BLaER1 treated with 17β-estradiol and CSF1 and Interleukin-3, amounts not matched to agents 10 nM and 100 nM (cell line): ENCODE results near the gene TRAPPC2B.

Experiments
- H3K27ac ChIP-seq, 11 experiments: shearing (Covaris generic); formaldehyde crosslinking; 2 replicates each; pipeline ENCODE4 v1.8.1; 2022
- H3K27me3 ChIP-seq, 11 experiments: shearing (Covaris generic); formaldehyde crosslinking; 2 replicates each; pipeline ENCODE4 v1.8.1; 2022
- H3K36me3 ChIP-seq, 11 experiments: shearing (Covaris generic); formaldehyde crosslinking; 2 replicates each; pipeline ENCODE4 v1.8.1; 2022
- H3K4me1 ChIP-seq, 10 experiments: shearing (Covaris generic); formaldehyde crosslinking; 2 replicates each; pipeline ENCODE4 v1.8.1; 2022
- H3K4me2 ChIP-seq, 11 experiments: shearing (Covaris generic); formaldehyde crosslinking; 2 replicates each; pipeline ENCODE4 v1.8.1; 2022
- H3K4me3 ChIP-seq, 10 experiments: shearing (Covaris generic); formaldehyde crosslinking; 2 replicates each; pipeline ENCODE4 v1.8.1; 2022
- H3K9ac ChIP-seq, 11 experiments: shearing (Covaris generic); formaldehyde crosslinking; 2 replicates each; pipeline ENCODE4 v1.8.1; 2022
- H3K9me3 ChIP-seq, 11 experiments: shearing (Covaris generic); formaldehyde crosslinking; replicated peaks in 1 of 11; 2 replicates each; pipeline ENCODE4 v1.8.1; 2022
- H4K20me1 ChIP-seq, 11 experiments: shearing (Covaris generic); formaldehyde crosslinking; 2 replicates each; pipeline ENCODE4 v1.8.1; 2022
- Cebpa-rat ChIP-seq, 11 experiments: shearing (Covaris generic); IDR thresholded peaks; 2 replicates each; pipeline ENCODE4 v1.8.1; 2022

Gene TRAPPC2B

DNA sequence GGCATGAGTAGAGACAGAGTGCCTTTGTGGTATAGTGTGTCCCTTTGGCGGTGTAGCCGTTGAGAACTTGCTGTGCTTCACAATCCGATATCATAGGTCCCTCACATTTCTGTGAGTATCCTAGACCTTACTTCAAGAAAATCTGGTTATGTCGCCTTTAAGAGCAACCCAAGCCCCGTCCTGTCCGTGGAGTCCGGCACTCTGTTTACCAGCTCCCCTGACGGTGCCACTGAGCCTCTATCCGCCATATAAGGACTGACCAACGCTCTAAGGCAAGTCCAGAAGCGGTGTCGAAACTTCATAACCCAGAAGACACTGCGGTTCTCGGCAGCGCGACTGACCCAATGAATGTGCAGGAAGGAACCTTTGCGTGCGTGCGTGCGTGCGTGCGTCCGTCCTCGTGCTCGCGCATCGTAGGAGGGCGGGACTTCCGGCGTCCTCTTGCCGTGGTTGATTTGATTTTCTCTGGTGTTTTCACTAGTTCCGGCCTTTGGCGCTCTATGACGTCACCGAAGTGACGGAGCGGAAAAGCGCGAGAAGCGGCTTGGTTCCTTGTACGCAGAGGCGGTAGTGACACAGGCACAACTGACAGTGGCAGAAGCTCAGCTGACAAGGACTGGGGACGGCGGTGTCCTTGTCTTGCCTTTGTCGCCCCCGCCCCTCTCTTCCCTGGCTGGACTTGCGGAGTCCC lies at the start of gene TRAPPC2B, which contains the start of gene ZNF547:
TSS of gene TRAPPC2B (plus strand) at position 555 of the 691 bp plus-strand sequence. CDS start 1,283 bp downstream, outside the sequence.
TSS of gene ZNF547 (plus strand) at position 555 of the 691 bp plus-strand sequence. CDS start 5,005 bp downstream, outside the sequence.
- H3K27ac ChIP-seq: peak within 1 kb of the TSS; percentile 67 to 88 (median 79)
- 0 out of 22 replicates have a peak, but pooled peaks of 3 of the 11 experiments have one; percentile 14 to 43 (median 23) for TF ChIP-seq Cebpa-rat (IDR thresholded peaks at IDR 0.05)
- peak within 1 kb of the TSS; percentile 81 to 93 (median 85) for H3K4me3 ChIP-seq
- H3K4me2 ChIP-seq: peak within 1 kb of the TSS; percentile 89 to 98 (median 96)
- peaks cover 16 to 45% (median 29%) of the 10 kb centered on the region in 11 experiments for H3K36me3 ChIP-seq
- H3K27me3 ChIP-seq: no peaks in the 10 kb centered on the region
- no peaks in the 10 kb centered on the region for H3K9me3 ChIP-seq
- peaks cover 11 to 17% (median 15%) of the 10 kb centered on the region in 10 experiments for H3K4me1 ChIP-seq
- peaks cover 0 to 19% (median 3%) of the 10 kb centered on the region in 11 experiments; a peak in 4 of 22 replicates for H4K20me1 ChIP-seq
- H3K9ac ChIP-seq: peak within 1 kb of the TSS; percentile 78 to 96 (median 87)

DNA sequence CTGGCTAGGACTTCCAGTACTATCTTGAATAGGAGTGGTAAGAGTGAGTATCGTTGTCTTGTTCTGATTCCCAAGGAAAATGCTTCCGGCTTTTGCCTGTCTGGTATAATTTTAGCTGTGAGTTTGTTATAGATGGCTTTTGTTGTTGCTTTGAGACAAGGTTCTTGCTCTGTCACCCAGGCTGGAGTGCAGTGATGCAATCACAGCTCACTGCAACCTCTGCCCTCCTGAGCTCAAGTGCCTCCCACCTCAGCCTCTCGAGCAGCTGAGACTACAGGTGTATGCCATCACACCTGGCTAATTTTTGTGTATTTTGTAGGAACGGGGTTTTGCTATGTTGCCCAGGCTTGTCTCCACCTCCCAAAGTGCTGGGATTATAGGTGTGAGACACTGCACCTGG lies 49.2 kb upstream of the TRAPPC2B start:
- H3K36me3 ChIP-seq: no peaks in the 10 kb centered on the region
- no peaks in the 10 kb centered on the region for H4K20me1 ChIP-seq
- no peak overlapping the region for H3K4me3 ChIP-seq
- H3K27ac ChIP-seq: no peak overlapping the region
- H3K27me3 ChIP-seq: peaks cover 0 to 5% (median 0%) of the 10 kb centered on the region in 11 experiments; a peak in 2 of 22 replicates
- H3K9ac ChIP-seq: no peak overlapping the region
- peaks cover 0 to 2% (median 0%) of the 10 kb centered on the region in 11 experiments; a peak in 1 of 22 replicates for H3K9me3 ChIP-seq
- no peak for TF ChIP-seq Cebpa-rat (IDR thresholded peaks at IDR 0.05)
- H3K4me2 ChIP-seq: no peak overlapping the region
- H3K4me1 ChIP-seq: no peaks in the 10 kb centered on the region

DNA sequence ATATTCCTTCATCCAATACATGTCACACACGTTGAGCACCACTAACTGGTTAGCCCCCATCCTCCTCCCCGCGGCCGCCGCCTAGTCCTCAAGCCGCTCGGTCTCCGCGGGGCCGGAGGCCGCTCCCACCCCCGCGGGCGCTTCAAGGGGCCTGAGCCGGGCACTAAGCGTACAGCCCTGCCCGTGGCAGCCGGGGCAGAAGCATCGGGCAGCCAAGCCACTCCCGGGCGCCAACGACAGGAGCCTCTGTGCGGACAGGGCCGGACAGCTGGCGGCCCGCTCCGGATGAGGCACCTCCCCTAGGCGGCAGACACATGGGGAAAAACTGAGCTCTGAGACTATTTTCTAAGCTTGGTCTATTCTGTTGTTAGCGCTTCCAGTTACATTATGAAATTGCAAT lies 45.8 kb upstream of the TRAPPC2B start:
- no peaks in the 10 kb centered on the region for H3K9me3 ChIP-seq
- peaks cover 0 to 10% (median 4%) of the 10 kb centered on the region in 11 experiments; a peak in 9 of 22 replicates for H3K27me3 ChIP-seq
- H3K4me3 ChIP-seq: no peak overlapping the region
- H3K36me3 ChIP-seq: 0 out of 22 replicates have a peak, but pooled peaks cover 0 to 3% (median 0%) of the 10 kb centered on the region in 11 experiments
- peaks cover 18 to 25% (median 22%) of the 10 kb centered on the region in 10 experiments for H3K4me1 ChIP-seq
- peaks cover 6 to 19% (median 13%) of the 10 kb centered on the region in 11 experiments; a peak in 17 of 22 replicates for H4K20me1 ChIP-seq
- H3K9ac ChIP-seq: no peak overlapping the region
- H3K27ac ChIP-seq: no peak overlapping the region
- H3K4me2 ChIP-seq: no peak overlapping the region
- no peak for TF ChIP-seq Cebpa-rat (IDR thresholded peaks at IDR 0.05)

DNA sequence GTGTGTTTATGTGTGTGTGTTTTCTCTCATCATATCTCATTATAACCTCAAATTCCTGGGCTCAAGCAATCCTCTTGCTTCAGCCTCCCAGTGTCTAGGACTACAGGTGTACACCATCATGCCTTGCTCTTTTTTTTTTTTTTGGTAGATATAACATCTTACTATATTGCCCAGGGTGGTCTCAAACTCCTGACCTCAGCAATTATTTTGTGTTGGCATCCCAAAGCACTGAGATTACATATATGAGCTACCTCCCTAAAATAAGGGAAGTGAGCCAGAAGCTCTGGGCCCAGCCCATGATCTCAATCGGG lies 43.5 kb upstream of the TRAPPC2B start:
- H3K27me3 ChIP-seq: peaks cover 0 to 31% (median 18%) of the 10 kb centered on the region in 11 experiments; a peak in 12 of 22 replicates
- H3K36me3 ChIP-seq: peaks cover 15 to 19% (median 17%) of the 10 kb centered on the region in 11 experiments
- peak overlapping the region; percentile 73 to 90 (median 85); a peak in 20 of 22 replicates for H3K27ac ChIP-seq
- peak overlapping the region; percentile 72 to 94 (median 84) for H3K4me3 ChIP-seq
- TF ChIP-seq Cebpa-rat (IDR thresholded peaks at IDR 0.05): no peak
- H4K20me1 ChIP-seq: peaks cover 12 to 42% (median 36%) of the 10 kb centered on the region in 11 experiments; a peak in 20 of 22 replicates
- H3K9ac ChIP-seq: peak overlapping the region; percentile 80 to 94 (median 91)
- H3K4me1 ChIP-seq: peaks cover 19 to 27% (median 23%) of the 10 kb centered on the region in 10 experiments
- H3K9me3 ChIP-seq: no peaks in the 10 kb centered on the region
- peak overlapping the region; percentile 79 to 98 (median 96) for H3K4me2 ChIP-seq

DNA sequence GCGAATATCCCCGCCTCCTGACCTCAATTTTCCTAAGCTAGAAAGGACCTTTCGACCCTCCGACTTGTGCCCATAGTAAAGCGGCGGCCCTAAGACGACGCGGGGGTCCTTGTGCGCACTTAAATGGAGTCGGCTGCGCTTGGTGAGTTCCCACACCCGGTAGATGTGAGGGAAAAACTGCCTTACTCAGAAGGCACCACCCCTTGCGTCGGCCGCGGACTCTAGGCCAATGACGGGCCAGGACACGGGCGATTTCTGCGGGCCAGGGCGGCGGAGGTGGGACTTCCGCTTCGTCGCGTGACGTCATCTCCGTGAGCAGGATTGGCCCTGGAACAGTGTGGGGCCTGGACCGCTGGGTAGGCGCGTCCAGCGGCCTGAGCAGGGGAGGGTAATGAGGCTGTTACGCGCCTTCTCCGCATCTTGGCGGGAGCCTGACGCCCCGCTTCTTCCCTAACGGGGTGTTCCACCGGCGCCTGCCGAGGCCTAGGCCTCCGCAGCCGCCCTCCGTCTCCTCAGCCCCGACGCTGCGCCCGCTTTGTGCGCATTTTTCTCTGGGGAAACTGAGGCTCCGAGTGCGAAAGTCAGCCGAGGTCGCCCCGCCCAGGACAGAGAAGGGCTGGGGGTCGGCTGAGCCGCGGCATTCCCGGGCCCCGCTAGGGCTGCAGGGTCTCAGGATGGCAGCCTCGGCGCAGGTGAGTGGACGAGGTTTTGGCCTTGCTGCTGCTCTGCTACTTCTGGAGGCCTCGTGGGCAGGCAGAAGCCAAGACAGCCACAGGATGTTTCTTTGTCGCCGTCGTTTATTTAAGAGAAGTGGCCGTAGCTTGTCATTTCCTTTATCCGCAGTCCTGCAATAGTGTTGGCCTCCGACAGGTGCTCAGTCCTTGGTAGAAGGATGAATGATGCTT lies 42.9 kb upstream of the TRAPPC2B start, which contains the start of gene ZNF543:
TSS of gene ZNF543 (plus strand) at position 293 of the 905 bp plus-strand sequence. CDS start at position 675, 382 bp downstream.
- H3K9me3 ChIP-seq: no peaks in the 10 kb centered on the region
- peaks cover 0 to 31% (median 24%) of the 10 kb centered on the region in 11 experiments; a peak in 12 of 22 replicates for H3K27me3 ChIP-seq
- peak within 1 kb of the TSS; percentile 72 to 94 (median 84) for H3K4me3 ChIP-seq

DNA sequence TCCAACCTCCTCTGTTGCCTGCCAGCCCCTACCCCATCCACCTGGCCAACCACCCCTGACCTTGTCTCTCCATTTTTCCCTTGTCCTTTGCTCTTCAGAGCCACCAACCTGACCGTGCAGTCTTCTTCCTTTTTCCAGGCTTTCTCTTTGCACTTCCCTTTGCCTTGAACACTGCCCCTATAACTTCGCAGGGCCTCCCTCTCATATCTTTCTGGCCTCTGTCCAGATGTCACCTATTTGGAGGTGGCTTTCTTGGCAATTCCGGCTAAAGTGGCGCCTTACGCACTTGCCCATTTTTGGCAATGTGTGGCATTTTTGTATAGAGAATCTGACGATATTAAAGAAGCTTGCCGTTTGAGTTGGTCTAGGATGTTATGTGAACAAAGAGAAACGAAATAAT lies 42.2 kb upstream of the TRAPPC2B start:
- Histone ChIP-seq H3K27ac (peak overlapping the region in 10 of 11 experiments; percentile 73 to 90 (median 85); a peak in 17 of 22 replicates), H3K36me3 (peaks cover 28 to 32% (median 30%) of the 10 kb centered on the region in 11 experiments), H4K20me1 (peaks cover 17 to 55% (median 49%) of the 10 kb centered on the region in 11 experiments; a peak in 20 of 22 replicates), H3K4me1 (peaks cover 21 to 33% (median 25%) of the 10 kb centered on the region in 10 experiments), H3K4me3 (peak overlapping the region; percentile 72 to 94 (median 84)), H3K27me3 (peaks cover 0 to 31% (median 24%) of the 10 kb centered on the region in 11 experiments; a peak in 12 of 22 replicates), H3K9ac (peak overlapping the region; percentile 80 to 94 (median 91)), H3K4me2 (peak overlapping the region; percentile 90 to 98 (median 96)), H3K9me3 (no peaks in the 10 kb centered on the region)
- no peak for TF ChIP-seq Cebpa-rat (IDR thresholded peaks at IDR 0.05)

More for the DNA sequence above, 42.9 kb upstream of the TRAPPC2B start, which contains the start of gene ZNF543:
- TF ChIP-seq Cebpa-rat (IDR thresholded peaks at IDR 0.05): no peak
- peaks cover 19 to 27% (median 23%) of the 10 kb centered on the region in 10 experiments for H3K4me1 ChIP-seq
- peak within 1 kb of the TSS; percentile 73 to 90 (median 85) for H3K27ac ChIP-seq
- peaks cover 12 to 48% (median 42%) of the 10 kb centered on the region in 11 experiments; a peak in 20 of 22 replicates for H4K20me1 ChIP-seq
- peak within 1 kb of the TSS; percentile 90 to 98 (median 96) for H3K4me2 ChIP-seq
- peak within 1 kb of the TSS; percentile 80 to 94 (median 91) for H3K9ac ChIP-seq
- peaks cover 21 to 25% (median 23%) of the 10 kb centered on the region in 11 experiments for H3K36me3 ChIP-seq

DNA sequence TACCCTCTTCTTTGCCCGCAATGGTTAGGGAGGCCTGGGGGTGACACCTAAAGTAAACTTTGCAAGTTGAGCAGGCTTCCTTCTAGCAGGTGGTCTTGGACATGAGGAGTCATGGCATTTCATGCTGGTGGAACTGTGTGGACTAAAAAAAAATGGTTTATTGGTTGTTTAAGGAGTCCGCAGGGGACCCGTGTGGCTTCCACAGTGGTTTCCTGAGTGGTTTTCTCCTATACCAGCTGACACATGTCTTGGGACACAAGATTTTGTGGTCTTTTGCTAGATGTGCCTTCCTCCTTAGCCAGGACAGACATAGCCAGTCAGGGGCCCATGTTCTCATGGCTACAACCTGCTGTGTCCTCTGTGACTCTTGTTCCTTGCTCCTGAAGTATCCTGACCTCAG lies 41.6 kb upstream of the TRAPPC2B start:
- no peaks in the 10 kb centered on the region for H3K9me3 ChIP-seq
- H3K4me3 ChIP-seq: peak overlapping the region in 9 of 10 experiments; percentile 77 to 94 (median 84); a peak in 18 of 20 replicates
- peaks cover 17 to 61% (median 56%) of the 10 kb centered on the region in 11 experiments; a peak in 20 of 22 replicates for H4K20me1 ChIP-seq
- H3K4me2 ChIP-seq: peak overlapping the region; percentile 90 to 98 (median 96)
- H3K27me3 ChIP-seq: peaks cover 0 to 31% (median 24%) of the 10 kb centered on the region in 11 experiments; a peak in 12 of 22 replicates
- H3K36me3 ChIP-seq: peaks cover 35 to 38% (median 36%) of the 10 kb centered on the region in 11 experiments
- peaks cover 21 to 40% (median 31%) of the 10 kb centered on the region in 10 experiments for H3K4me1 ChIP-seq
- H3K9ac ChIP-seq: peak overlapping the region in 9 of 11 experiments; percentile 88 to 94 (median 91); a peak in 14 of 22 replicates
- TF ChIP-seq Cebpa-rat (IDR thresholded peaks at IDR 0.05): no peak
- H3K27ac ChIP-seq: no peak overlapping the region

DNA sequence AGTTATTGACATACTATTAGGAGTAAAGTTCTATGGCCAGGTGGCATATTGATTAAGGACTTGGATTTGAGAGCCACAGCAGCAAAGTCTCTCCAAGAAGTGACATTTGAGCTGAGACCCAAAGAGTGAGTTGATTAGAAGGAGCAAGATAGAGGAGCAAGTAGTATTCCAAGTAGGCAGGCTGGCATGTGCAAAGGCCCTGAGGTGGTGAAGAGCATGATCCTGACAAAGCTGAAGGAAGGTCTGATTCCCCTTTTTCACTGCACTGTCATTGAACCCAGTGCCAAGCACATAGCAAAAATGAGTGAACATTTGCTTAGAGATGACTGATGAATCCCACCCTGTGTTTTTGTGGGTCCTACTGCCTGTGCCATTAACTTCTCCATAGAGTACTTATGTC lies 38.4 kb upstream of the TRAPPC2B start:
- H3K4me3 ChIP-seq: no peak overlapping the region
- no peak overlapping the region for H3K4me2 ChIP-seq
- peaks cover 0 to 29% (median 21%) of the 10 kb centered on the region in 11 experiments; a peak in 12 of 22 replicates for H3K27me3 ChIP-seq
- peaks cover 65 to 70% (median 67%) of the 10 kb centered on the region in 11 experiments for H3K36me3 ChIP-seq
- H3K9me3 ChIP-seq: peaks cover 0 to 12% (median 0%) of the 10 kb centered on the region in 11 experiments; a peak in 2 of 22 replicates
- peaks cover 19 to 36% (median 26%) of the 10 kb centered on the region in 10 experiments for H3K4me1 ChIP-seq
- TF ChIP-seq Cebpa-rat (IDR thresholded peaks at IDR 0.05): no peak
- H3K9ac ChIP-seq: no peak overlapping the region
- peaks cover 17 to 90% (median 65%) of the 10 kb centered on the region in 11 experiments; a peak in 20 of 22 replicates for H4K20me1 ChIP-seq
- H3K27ac ChIP-seq: no peak overlapping the region
